Neural crest cell (in vitro differentiated cells): ENCODE data around the gene TMTC4. TPM values are rescaled to one million over a fixed set of nuclear protein-coding genes. Genes with fewer than 3 reads are reported as not detected.
"Not testable (repeated sequence)": the region's sequence is repeated elsewhere in the genome, so short reads cannot be mapped to it uniquely, and the experiment has no call there.

ENCODE experiments used
- DNase-seq: peaks from one replicate; pipeline ENCODE4 v3.0.0; 2021; ENCODE audit warnings: low read depth, mixed read lengths, low spot score
- H3K27ac Mint-ChIP-seq: one replicate; pipeline ENCODE4 v1.8.0; 2021; ENCODE audit warnings: mild to moderate bottlenecking, mixed read lengths; ENCODE audit not compliant: unreplicated experiment
- H3K27me3 Mint-ChIP-seq: 2 replicates; pipeline ENCODE4 v1.8.0; 2021; ENCODE audit warnings: low read depth, mild to moderate bottlenecking, mixed read lengths
- H3K36me3 Mint-ChIP-seq: 2 replicates; pipeline ENCODE4 v1.8.0; 2021; ENCODE audit warnings: low read depth, mild to moderate bottlenecking, mixed read lengths
- H3K4me1 Mint-ChIP-seq: 2 replicates; pipeline ENCODE4 v1.8.0; 2021; ENCODE audit warnings: mixed read lengths
- H3K4me3 Mint-ChIP-seq: one replicate; pipeline ENCODE4 v1.8.0; 2021; ENCODE audit warnings: mild to moderate bottlenecking, mixed read lengths
- H3K9me3 Mint-ChIP-seq: 2 replicates; pipeline ENCODE4 v1.8.0; 2021; ENCODE audit warnings: mixed read lengths
- total RNA-seq: library from RNA; stranded (reverse); gene quantifications from 2 replicates; pipeline ENCODE4 v1.2.1, GENCODE V29; 2021
- TF ChIP-seq, protein P1 (sequence below): fragments of 200-600 bp; sonication (generic); conservative IDR thresholded peaks from 2 replicates; pipeline ENCODE4 v1.5.0; 2021; ENCODE audit warnings: antibody characterized with exemption, mild to moderate bottlenecking

The TMTC4 gene
- total RNA-seq, 1 donor from 2014 or later, result 51.7 TPM

DNA sequence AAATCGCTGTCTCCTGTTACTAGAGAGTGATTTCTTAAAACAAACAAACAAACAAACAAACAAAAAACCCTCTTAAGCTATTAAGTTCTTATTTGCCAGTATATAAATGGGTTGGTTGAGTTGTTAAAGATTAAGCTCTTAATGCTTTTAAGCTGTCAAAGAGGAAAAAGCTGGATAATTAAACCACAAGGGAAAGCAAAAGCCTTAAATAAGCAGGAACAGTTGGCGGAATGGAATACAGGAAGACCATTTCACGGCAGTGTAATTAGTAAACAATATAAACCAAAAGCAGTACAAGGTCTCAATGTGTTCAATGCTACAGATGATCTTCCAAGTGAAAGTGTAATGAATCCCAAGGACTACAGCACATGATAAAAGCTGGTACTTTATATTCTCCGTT, 53.8 kb downstream of the TMTC4 start:
- DNase-seq, result no peak
- Mint-ChIP-seq H3K4me1 (peaks cover 3% of the 10 kb centered on the region), H3K36me3 (peaks cover 59% of the 10 kb centered on the region), H3K9me3 (peaks cover 6% of the 10 kb centered on the region), H3K27me3 (no peaks in the 10 kb centered on the region), H3K4me3 (no peak overlapping the region), H3K27ac (no peak overlapping the region)
- TF ChIP-seq, protein P1, sequence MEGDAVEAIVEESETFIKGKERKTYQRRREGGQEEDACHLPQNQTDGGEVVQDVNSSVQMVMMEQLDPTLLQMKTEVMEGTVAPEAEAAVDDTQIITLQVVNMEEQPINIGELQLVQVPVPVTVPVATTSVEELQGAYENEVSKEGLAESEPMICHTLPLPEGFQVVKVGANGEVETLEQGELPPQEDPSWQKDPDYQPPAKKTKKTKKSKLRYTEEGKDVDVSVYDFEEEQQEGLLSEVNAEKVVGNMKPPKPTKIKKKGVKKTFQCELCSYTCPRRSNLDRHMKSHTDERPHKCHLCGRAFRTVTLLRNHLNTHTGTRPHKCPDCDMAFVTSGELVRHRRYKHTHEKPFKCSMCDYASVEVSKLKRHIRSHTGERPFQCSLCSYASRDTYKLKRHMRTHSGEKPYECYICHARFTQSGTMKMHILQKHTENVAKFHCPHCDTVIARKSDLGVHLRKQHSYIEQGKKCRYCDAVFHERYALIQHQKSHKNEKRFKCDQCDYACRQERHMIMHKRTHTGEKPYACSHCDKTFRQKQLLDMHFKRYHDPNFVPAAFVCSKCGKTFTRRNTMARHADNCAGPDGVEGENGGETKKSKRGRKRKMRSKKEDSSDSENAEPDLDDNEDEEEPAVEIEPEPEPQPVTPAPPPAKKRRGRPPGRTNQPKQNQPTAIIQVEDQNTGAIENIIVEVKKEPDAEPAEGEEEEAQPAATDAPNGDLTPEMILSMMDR, result no peak

DNA sequence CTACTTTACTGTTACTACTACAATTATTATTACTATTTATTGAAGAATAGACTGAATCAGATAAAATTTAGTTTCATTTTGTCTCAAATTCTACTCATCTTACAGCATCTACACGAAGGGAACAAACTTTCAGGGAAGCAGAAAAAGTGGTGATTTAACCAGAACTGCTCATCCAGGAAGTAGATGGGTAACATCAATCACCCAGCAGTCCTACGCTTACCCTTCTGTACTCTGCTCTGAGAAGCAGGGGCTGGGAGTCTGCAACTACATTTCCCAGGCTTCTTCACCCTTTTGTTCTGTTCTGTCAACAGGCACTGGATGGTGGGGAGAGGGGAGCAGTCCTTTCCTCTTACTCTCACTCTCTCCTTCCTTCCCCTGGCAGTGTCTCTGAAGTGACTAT, 54.7 kb downstream of the TMTC4 start:
- peaks cover 55% of the 10 kb centered on the region for H3K36me3 Mint-ChIP-seq
- peaks cover 6% of the 10 kb centered on the region for H3K9me3 Mint-ChIP-seq
- no peaks in the 10 kb centered on the region for H3K27me3 Mint-ChIP-seq
- no peak for DNase-seq
- TF ChIP-seq, protein P1, result no peak
- H3K27ac Mint-ChIP-seq, result no peak overlapping the region
- H3K4me3 Mint-ChIP-seq, result no peak overlapping the region
- H3K4me1 Mint-ChIP-seq, result no peaks in the 10 kb centered on the region

- not testable (repeated sequence) for H3K4me1 Mint-ChIP-seq, H3K27ac Mint-ChIP-seq, H3K4me3 Mint-ChIP-seq, H3K27me3 Mint-ChIP-seq, DNase-seq, H3K9me3 Mint-ChIP-seq
- H3K36me3 Mint-ChIP-seq, result peaks cover 51% of the 10 kb centered on the region
Measured at GRCh38 chr13:100618897-100619296, 55.7 kb downstream of the TMTC4 start.

- H3K4me3 Mint-ChIP-seq, result no peak overlapping the region
- DNase-seq, result no peak
- peaks cover 11% of the 10 kb centered on the region for H3K4me1 Mint-ChIP-seq
- no peaks in the 10 kb centered on the region for H3K27me3 Mint-ChIP-seq
- peaks cover 6% of the 10 kb centered on the region for H3K9me3 Mint-ChIP-seq
- TF ChIP-seq, protein P1, result no peak
- H3K36me3 Mint-ChIP-seq, result peaks cover 19% of the 10 kb centered on the region
- no peak overlapping the region for H3K27ac Mint-ChIP-seq
Measured at GRCh38 chr13:100613031-100613430, 61.6 kb downstream of the TMTC4 start.

DNA sequence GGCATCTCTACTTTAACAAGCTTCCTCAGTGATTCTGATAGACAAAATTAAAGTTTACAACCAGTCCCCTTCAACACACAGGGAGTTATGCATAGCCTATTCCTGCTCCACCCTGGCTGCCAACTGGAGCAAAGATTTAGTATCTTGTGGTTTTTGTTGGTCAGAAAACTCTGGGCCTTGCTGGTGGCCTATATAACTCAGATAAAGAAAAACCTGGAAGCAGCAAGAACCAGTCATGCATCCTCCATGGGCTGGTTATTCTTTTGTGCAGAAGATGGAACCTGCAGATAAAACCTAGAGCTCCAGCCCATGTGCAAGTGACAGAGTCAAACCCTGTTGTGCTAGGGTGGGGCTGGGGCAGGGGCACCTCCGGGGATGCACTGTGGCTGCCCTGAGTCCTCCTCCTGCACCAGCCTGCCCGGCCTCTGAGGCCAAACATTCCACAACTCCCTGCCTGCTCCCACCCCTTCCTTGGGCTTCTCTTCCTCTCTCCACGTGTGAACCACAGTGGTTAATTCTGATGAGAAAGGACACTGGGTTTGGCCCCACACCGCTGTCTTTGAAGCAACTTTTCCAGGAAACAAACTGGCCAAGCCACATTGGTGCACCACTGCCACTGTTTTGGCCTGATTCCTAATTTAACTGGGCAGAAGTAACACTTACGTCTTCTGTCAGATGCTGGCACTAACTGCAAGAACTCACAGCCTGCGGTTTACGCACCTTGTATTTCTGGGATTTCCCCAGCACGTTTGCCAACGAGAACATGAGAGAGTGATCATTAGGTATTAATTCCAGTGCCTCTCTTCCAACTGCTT, 62.7 kb downstream of the TMTC4 start:
- peaks cover 17% of the 10 kb centered on the region for H3K36me3 Mint-ChIP-seq
- TF ChIP-seq, protein P1, result no peak
- H3K9me3 Mint-ChIP-seq, result peaks cover 3% of the 10 kb centered on the region

More for the DNA sequence above, 62.7 kb downstream of the TMTC4 start:
- Mint-ChIP-seq H3K4me3 (no peak overlapping the region), H3K4me1 (peaks cover 12% of the 10 kb centered on the region), H3K27me3 (no peaks in the 10 kb centered on the region), H3K27ac (peak overlapping the region; percentile 64)
- no peak for DNase-seq
